Choroid plexus epithelial cell (primary cell): ENCODE results near the gene ASPSCR1.

Source experiments
- DNase-seq: peaks from one replicate; pipeline ENCODE4 v3.0.0-alpha.2; 2010; ENCODE audit warnings: low read depth
- H3K4me3 ChIP-seq: 2 replicates; pipeline ENCODE4 v1.5.1; 2011; ENCODE audit warnings: low read depth, mild to moderate bottlenecking, control low read depth, low read length, moderate library complexity
- TF ChIP-seq, protein P1 (sequence below): conservative IDR thresholded peaks from 2 replicates; pipeline ENCODE4 v1.5.1; 2011; ENCODE audit warnings: low read depth, mild to moderate bottlenecking, control low read depth, inconsistent platforms, low read length, moderate library complexity

Gene ASPSCR1

DNA sequence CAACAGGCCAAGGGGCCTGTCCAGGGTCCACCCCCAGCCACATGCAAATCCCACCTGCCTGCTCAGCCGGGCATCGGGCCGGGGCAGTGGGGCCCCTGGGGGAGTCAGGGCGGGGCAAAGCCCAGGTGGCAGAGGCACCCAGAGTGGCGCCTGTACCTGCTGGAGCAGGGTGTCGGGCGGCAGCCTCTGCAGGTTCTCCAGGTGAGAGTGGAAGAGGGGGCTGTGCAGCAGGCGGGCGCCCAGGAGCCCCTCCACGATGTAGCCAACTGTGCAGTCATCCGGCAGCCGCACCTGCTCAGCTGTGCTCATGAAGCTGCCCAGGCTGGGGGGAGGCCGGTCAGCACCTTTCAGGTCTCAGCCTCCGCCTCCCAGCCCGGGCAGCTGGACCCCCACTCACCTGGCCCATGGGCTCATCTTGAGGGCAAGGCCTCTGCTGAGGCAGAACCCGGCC is 72.1 kb downstream of the ASPSCR1 start:
- DNase-seq = no peak
- no peak overlapping the region for H3K4me3 ChIP-seq
- TF ChIP-seq, protein P1, sequence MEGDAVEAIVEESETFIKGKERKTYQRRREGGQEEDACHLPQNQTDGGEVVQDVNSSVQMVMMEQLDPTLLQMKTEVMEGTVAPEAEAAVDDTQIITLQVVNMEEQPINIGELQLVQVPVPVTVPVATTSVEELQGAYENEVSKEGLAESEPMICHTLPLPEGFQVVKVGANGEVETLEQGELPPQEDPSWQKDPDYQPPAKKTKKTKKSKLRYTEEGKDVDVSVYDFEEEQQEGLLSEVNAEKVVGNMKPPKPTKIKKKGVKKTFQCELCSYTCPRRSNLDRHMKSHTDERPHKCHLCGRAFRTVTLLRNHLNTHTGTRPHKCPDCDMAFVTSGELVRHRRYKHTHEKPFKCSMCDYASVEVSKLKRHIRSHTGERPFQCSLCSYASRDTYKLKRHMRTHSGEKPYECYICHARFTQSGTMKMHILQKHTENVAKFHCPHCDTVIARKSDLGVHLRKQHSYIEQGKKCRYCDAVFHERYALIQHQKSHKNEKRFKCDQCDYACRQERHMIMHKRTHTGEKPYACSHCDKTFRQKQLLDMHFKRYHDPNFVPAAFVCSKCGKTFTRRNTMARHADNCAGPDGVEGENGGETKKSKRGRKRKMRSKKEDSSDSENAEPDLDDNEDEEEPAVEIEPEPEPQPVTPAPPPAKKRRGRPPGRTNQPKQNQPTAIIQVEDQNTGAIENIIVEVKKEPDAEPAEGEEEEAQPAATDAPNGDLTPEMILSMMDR = no peak

DNA sequence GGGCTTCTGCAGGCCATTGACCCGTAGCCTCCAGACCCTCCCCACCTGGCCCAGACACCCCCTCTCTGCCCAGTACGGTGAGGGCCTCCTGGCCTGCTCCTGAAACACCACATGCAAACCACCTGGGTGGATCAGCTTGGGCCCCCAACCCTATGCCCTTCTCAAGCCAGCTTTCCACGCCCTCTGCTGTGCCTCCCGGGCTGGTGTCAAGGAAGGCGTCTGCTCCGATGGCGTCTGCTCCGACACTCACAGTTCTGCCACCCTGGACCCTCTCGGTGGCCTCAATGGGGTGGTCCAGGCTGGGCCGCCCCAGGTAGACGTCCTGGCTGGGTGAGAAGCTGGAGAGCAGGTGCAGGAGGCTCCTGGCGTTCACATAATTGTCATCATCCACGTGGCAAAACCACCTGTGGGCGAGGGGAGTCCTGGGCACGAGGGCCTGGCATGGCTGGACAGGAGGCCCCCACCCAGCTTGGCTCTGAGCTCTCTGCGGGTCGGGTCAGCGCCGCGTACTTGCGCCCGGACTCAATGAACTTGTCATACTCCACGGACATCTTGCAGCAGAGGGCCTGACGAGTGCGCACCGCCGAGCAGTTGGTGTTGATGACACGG is 72.8 kb downstream of the ASPSCR1 start:
- peak overlapping the region; percentile 77 for H3K4me3 ChIP-seq
- no peak for DNase-seq
- TF ChIP-seq, protein P1 = no peak

DNA sequence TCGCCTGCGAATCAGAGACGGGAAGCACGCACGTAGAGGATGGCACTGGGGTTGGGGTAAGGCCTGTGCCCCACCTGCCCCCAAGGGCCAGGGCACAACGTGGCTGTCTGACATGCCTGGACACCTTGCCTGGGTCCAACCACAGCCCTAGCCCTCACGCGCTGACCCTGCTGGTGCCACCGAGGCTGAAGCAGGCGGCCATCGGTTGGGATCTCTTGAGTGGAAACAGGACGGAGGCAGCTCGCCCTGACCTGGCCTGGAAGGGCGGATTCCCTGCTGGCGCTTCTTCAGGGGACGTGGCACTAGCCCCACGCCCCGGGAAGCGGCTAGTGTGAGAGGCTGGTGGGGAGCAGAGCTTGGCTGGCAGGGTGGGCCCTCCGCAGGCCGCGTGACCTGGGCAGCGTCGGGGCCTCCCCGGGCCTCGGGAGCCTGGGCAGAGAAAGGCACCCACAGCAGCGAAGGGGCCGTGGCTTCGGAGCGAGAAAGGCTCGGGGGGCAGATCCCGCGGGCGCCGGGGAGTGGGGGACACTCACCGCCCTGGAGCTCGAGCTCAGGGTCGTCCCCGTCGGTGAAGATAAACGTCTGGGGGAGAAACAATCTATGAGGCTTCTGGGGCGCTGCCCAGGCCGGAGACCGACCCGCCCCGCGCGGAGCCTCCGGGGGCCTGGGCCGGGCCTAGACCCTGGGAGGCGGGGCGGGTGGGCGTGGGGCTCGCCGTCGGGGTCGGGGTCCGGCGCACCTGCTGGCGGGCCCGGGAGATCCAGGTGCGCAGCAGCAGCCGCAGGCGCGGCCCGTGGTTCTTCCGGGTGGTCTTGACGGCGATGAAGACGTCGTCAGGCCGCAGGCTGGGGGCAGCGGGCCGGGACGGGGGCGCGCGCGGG is 73.6 kb downstream of the ASPSCR1 start:
- no peak for DNase-seq
- TF ChIP-seq, protein P1 = no peak
- peak overlapping the region; percentile 77 for H3K4me3 ChIP-seq

DNA sequence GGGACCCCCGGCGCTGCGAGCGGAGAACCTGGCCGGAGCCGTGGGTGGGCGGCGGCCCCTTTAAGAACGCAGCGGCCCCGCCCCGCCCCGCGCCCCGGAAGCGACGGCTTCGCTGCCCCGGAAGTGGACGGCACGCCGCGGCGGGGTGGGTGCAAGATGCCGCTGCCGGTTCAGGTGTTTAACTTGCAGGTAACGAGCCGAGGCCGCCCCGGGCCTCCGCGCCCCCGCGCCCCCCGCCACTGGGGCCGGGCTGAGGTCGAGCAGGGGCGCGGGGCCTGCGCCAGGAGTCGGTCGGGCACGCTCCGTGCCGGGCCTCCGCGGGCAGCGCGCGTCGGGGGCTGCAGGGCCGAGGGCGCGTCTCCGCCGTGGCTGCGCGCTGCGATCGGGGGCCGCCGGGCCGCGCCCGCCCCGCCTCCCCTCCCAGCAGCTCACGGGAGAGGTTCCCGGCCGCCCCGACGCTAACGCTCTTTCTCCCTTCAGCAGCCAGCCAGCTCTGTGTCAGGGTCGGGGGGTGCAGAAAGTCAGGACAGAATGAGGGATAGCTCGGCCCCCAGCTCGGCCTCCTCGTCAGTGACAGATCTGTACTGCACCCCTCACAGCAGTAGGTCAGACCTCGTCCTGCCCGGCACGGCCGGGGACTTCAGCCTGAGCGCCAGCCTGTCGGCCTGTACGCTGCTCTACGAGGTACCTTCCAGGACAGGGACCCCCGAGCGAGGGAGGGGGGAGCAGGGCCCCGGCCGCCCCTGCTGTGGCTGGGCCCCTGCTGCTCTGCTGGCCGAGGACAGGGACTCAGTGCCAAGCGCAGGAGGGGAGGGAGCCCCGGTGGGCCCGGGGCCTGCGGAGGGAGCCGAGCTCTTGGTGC is 74.6 kb downstream of the ASPSCR1 start, which contains the start of the genes GPS1 and RFNG:
TSS of gene GPS1 (plus strand) at position 123 of the 862 bp plus-strand sequence. CDS start at position 157, 34 bp downstream.
TSS of gene RFNG (minus strand) at position 36 of the 862 bp plus-strand sequence. CDS start 45 bp downstream, outside the sequence.
- peak; percentile 59 for DNase-seq
- peak within 1 kb of the TSS; percentile 77 for H3K4me3 ChIP-seq
- TF ChIP-seq, protein P1 = no peak

DNA sequence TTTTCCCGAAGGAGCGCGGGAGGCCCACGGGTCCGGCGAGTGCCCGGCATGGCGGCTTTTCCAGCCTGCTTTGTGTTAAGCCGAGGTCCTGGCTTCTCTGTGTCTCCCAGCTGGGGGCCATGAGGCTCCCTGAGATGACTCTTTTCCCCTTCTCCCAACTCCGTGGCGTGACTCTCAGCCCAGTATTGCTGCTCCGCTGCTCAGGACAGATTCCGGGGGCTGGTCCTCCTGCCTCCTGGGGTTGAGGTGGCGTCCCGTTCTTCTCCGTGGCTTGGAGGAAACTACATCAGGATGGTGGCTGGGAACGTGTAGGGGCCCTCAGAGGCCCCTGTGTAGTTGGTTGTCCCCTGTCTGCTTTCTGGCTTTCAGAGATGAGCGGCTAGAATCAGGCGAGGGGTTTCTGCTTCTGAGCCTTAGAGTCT is 75.2 kb downstream of the ASPSCR1 start:
- peak overlapping the region; percentile 77 for H3K4me3 ChIP-seq
- no peak for DNase-seq
- TF ChIP-seq, protein P1 = no peak

DNA sequence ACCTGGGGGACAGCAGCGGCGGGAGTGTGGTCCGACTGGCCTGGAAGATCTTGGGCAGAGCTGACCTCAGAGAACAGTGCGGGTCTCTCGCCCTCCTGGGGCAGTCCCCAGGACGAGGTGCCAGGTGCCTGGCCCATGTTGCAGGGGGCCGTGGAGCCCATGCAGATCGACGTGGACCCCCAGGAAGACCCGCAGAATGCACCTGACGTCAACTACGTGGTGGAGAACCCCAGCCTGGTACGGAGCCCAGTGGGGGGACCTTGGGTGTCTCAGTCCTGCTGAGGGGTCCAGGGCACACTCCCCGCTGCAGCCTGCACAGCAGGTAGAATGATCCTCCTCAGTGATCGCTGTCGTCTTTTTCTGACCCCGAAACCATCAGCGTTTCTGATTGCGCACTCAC is 75.7 kb downstream of the ASPSCR1 start:
- no peak for DNase-seq
- TF ChIP-seq, protein P1 = no peak
- peak overlapping the region; percentile 77 for H3K4me3 ChIP-seq
